ENCODE results near the gene CDC16. TPM values are rescaled to one million over a fixed set of nuclear protein-coding genes. Genes with fewer than 3 reads are reported as not detected.

The CDC16 gene
- total RNA-seq, 6 experiments from 2014 or later = 73.0 to 90.1 (median 82.3) TPM

DNA sequence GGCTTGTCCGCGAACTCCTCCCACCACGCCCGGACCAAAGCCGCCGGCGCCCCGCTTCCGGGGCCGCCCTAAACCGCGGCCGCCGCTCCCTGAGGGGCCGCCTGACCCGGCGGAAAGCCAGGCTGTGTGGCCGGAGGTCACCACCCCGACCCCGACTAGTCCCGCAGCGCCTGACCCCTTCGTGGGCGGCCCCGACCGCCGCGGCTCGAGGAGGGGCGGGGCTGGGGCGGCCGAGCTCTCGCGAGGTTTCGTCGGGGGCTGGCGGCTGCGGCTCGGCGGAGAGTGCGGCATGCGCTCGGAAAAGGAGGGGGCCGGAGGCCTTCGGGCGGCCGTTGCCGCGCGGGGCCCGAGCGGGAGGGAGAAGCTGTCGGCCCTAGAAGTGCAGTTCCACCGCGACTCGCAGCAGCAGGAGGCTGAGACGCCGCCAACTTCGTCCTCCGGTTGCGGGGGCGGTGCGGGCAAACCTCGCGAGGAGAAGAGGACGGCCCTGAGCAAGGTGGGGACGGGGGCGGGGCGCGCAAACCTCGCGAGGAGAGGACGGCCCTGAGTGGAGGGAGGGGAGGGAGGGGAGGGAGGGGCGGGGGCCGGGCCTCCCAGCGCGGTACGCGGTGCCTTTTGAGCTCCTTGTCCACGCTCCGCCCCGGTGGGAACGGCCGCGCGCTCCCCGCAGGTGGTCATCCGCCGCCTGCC, 46.8 kb downstream of the CDC16 start, which contains the start of gene UPF3A:
Gene UPF3A, plus strand, starts transcription at position 251 of the 690 bp plus-strand sequence. Its CDS starts 39 bp downstream, at position 290.
- Mint-ChIP-seq H3K27me3 (ENCODE audit: insufficient read depth) (peaks cover 3% of the 10 kb centered on the region; the same call in 1 of the 2 replicates), H3K9me3 (no peaks in the 10 kb centered on the region), H3K27ac (peak within 1 kb of the TSS; percentile 97), H3K4me3 (peak within 1 kb of the TSS; percentile 94), H3K4me1 (ENCODE audit: low read depth) (peaks cover 51% of the 10 kb centered on the region), H3K36me3 (ENCODE audit: low read depth) (peaks cover 35% of the 10 kb centered on the region)
- TF ChIP-seq, protein P1, sequence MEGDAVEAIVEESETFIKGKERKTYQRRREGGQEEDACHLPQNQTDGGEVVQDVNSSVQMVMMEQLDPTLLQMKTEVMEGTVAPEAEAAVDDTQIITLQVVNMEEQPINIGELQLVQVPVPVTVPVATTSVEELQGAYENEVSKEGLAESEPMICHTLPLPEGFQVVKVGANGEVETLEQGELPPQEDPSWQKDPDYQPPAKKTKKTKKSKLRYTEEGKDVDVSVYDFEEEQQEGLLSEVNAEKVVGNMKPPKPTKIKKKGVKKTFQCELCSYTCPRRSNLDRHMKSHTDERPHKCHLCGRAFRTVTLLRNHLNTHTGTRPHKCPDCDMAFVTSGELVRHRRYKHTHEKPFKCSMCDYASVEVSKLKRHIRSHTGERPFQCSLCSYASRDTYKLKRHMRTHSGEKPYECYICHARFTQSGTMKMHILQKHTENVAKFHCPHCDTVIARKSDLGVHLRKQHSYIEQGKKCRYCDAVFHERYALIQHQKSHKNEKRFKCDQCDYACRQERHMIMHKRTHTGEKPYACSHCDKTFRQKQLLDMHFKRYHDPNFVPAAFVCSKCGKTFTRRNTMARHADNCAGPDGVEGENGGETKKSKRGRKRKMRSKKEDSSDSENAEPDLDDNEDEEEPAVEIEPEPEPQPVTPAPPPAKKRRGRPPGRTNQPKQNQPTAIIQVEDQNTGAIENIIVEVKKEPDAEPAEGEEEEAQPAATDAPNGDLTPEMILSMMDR (IDR thresholded peaks at IDR 0.05) = no peak
- peak; percentile 67 for DNase-seq

DNA sequence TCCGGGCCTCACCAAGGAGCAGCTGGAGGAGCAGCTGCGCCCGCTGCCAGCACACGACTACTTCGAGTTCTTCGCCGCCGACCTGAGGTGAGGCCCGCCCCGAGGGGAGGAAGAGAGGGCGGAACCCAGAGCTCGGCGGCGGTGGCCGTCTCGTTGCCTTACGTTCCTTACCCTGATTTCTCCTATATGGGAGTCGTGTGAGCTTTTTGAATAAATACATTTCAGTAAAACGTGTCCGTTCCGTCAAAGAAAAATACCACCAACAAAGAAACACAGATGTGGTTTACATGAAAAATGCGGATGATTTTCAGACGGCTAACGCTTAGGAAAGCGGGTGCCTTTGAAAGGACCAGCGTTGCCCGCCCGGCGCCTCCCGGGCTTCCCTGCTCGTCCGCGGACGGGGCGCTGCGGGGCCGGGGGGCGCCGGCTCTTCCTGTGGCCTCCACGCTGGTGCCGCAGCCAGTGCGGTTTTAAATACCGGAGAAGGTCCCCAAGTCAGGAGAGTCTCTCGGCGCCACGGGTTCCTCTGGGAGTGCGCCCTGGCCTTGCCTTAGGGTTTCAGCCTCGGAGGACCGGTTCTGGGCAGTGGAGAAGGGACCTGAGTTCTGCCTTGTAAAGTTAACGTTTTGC, 47.5 kb downstream of the CDC16 start:
- Mint-ChIP-seq H3K27ac (peak overlapping the region; percentile 97), H3K4me3 (peak overlapping the region; percentile 94), H3K4me1 (ENCODE audit: low read depth) (peaks cover 58% of the 10 kb centered on the region), H3K36me3 (ENCODE audit: low read depth) (peaks cover 42% of the 10 kb centered on the region), H3K9me3 (no peaks in the 10 kb centered on the region), H3K27me3 (ENCODE audit: insufficient read depth) (peaks cover 3% of the 10 kb centered on the region; the same call in 1 of the 2 replicates)
- TF ChIP-seq, protein P1 (IDR thresholded peaks at IDR 0.05) = no peak
- DNase-seq = peak; percentile 15

DNA sequence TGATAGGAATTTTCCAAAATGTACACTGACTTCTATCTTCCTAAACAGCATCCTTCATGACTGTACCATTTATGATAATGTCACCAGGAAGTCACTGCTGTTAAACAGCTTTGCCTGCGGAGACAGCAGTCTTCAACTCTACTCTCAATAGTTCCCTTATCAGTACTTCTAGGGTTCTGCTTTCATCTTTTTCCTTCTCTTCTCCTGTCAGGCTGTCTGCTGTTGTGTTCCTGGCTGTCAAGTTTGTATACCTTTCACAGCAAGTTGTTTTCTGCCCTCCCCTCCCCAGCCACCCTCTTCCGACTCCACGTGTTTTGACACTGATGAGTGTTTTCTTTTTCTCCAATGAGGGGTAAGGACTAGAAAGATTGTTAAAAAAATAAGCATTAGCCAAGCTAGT, 48.9 kb downstream of the CDC16 start:
- Mint-ChIP-seq H3K27ac (peak overlapping the region; percentile 38), H3K36me3 (ENCODE audit: low read depth) (peaks cover 56% of the 10 kb centered on the region), H3K27me3 (ENCODE audit: insufficient read depth) (peaks cover 3% of the 10 kb centered on the region; the same call in 1 of the 2 replicates), H3K4me3 (peak overlapping the region; percentile 71), H3K9me3 (no peaks in the 10 kb centered on the region), H3K4me1 (ENCODE audit: low read depth) (peaks cover 58% of the 10 kb centered on the region)
- TF ChIP-seq, protein P1 (IDR thresholded peaks at IDR 0.05) = no peak
- DNase-seq = no peak

DNA sequence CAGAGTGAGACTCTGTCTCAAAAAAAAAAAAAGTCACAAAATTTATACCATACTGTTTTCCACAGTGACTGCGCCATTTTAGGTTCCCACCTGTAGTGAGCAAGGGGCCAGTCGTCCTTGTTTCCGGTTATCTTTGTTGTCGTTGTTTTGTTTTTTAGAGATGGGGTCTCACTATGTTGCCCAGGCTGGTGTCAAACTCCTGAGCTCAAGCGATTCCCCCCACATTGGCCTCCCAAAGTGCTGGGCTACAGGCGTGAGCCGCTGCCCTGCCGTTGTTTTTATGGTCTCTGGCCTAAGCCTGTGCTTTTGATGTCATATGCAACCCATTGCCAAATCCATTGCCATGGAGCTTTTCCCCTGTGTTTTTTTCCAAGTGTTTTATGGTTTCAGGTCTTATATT, 50.0 kb downstream of the CDC16 start:
- TF ChIP-seq, protein P1 (IDR thresholded peaks at IDR 0.05) = no peak
- peaks cover 3% of the 10 kb centered on the region; the same call in 1 of the 2 replicates for H3K27me3 Mint-ChIP-seq (ENCODE audit: insufficient read depth)
- 0 out of 2 replicates have a peak overlapping the region, but pooled peaks have one; percentile 11 for H3K4me3 Mint-ChIP-seq
- no peak for DNase-seq
- peaks cover 51% of the 10 kb centered on the region for H3K4me1 Mint-ChIP-seq (ENCODE audit: low read depth)
- peaks cover 67% of the 10 kb centered on the region for H3K36me3 Mint-ChIP-seq (ENCODE audit: low read depth)
- H3K9me3 Mint-ChIP-seq = no peaks in the 10 kb centered on the region
- H3K27ac Mint-ChIP-seq = peak overlapping the region; percentile 38

DNA sequence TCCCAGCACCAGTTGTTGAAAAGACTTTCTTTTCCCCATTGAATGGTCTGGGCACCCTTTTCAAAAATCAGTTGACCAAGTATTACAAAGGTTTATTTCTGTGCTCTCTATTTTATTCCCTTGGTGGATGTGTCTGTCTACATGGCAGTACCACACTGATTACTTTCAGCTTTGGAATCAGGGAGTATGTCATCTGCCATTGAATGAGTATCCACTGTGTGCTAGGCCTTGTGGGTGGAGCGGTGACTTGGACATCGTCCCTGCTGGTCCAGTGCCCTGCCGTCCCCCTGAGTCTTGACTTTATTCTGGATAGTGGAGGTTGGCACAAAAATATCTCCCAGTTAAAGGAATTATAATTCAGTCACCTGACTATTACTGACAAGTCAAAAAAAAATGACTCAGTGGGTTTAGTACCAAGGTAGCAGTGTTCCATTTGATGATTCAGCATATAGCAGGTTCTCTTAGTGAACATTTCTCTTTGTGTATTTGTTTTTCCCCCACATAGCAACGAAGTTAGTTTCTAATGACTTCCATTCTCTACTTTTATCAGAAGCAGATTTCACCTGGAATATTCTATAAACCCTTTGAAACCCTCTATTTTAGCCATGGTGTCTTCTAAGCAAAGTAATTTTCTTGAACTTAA, 50.6 kb downstream of the CDC16 start:
- peak; percentile 32 for DNase-seq
- H3K36me3 Mint-ChIP-seq (ENCODE audit: low read depth) = peaks cover 68% of the 10 kb centered on the region
- peaks cover 44% of the 10 kb centered on the region for H3K4me1 Mint-ChIP-seq (ENCODE audit: low read depth)
- H3K27me3 Mint-ChIP-seq (ENCODE audit: insufficient read depth) = peaks cover 3% of the 10 kb centered on the region; the same call in 1 of the 2 replicates
- peak overlapping the region; percentile 80 for H3K27ac Mint-ChIP-seq
- H3K9me3 Mint-ChIP-seq = no peaks in the 10 kb centered on the region
- H3K4me3 Mint-ChIP-seq = peak overlapping the region; percentile 52; the same call in 1 of the 2 replicates
- TF ChIP-seq, protein P1 (IDR thresholded peaks at IDR 0.05) = no peak

Measured in HFFc6 (cell line).